ENCODE measurements around the gene KCNIP3. TPM values are rescaled to one million over a fixed set of nuclear protein-coding genes. Genes with fewer than 3 reads are reported as not detected.
A peak's percentile ranks its signal among the peaks of the same experiment; 100 is the strongest.

KCNIP3 gene
- total RNA-seq, 1 experiment from 2014 or later = 19.1 TPM

- no peaks in the 10 kb centered on the region for H3K36me3 ChIP-seq (ENCODE audit: low read depth, low read length)
- H3K9ac ChIP-seq (ENCODE audit: low read length) = no peak overlapping the region
- no peak overlapping the region for H3K27ac ChIP-seq (ENCODE audit: low read length)
- intact Hi-C loops (cut with micrococcal nuclease) = loop anchor here (1.0 to 5.0 kb wide), 3 partner anchors 13 to 79 kb away; partner anchors contain the start of gene FAHD2A
- no peaks in the 10 kb centered on the region for H3K9me2 ChIP-seq (replicated peaks; ENCODE audit: low read length)
- no peaks in the 10 kb centered on the region for H4K20me1 ChIP-seq (ENCODE audit: low read length)
- ATAC-seq = peak; percentile 96
- POLR2A ChIA-PET (ENCODE audit: unreplicated experiment) = no interaction called here
- no peak overlapping the region for H3K4me3 ChIP-seq (ENCODE audit: low read length)
- peak; percentile 87 for DNase-seq
- peak overlapping the region; percentile 31; the same call in 1 of the 2 replicates for H3K4me2 ChIP-seq (ENCODE audit: low read length)
- no peaks in the 10 kb centered on the region for H3K27me3 ChIP-seq (ENCODE audit: low read length)
- no peaks in the 10 kb centered on the region for H3K9me3 ChIP-seq (ENCODE audit: low read length)
- CTCF ChIA-PET = no interaction called here
- H3F3A ChIP-seq (ENCODE audit: low read length, unreplicated experiment) = no peaks in the 10 kb centered on the region
- TF ChIP-seq, protein P1, sequence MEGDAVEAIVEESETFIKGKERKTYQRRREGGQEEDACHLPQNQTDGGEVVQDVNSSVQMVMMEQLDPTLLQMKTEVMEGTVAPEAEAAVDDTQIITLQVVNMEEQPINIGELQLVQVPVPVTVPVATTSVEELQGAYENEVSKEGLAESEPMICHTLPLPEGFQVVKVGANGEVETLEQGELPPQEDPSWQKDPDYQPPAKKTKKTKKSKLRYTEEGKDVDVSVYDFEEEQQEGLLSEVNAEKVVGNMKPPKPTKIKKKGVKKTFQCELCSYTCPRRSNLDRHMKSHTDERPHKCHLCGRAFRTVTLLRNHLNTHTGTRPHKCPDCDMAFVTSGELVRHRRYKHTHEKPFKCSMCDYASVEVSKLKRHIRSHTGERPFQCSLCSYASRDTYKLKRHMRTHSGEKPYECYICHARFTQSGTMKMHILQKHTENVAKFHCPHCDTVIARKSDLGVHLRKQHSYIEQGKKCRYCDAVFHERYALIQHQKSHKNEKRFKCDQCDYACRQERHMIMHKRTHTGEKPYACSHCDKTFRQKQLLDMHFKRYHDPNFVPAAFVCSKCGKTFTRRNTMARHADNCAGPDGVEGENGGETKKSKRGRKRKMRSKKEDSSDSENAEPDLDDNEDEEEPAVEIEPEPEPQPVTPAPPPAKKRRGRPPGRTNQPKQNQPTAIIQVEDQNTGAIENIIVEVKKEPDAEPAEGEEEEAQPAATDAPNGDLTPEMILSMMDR (conservative IDR thresholded peaks at IDR 0.05; ENCODE audit: low read depth, low read length) = peak; percentile 89
- no peak for TF ChIP-seq EZH2phosphoT487 (IDR thresholded peaks at IDR 0.05; ENCODE audit: borderline replicate concordance, low read length)
- H3K4me1 ChIP-seq (ENCODE audit: insufficient read depth, low read length) = 0 out of 2 replicates have a peak, but pooled peaks cover 8% of the 10 kb centered on the region
- no TSS peak for BruUV-seq (replicated peaks)
- no peaks in the 10 kb centered on the region for H3K79me2 ChIP-seq (ENCODE audit: low read length)
- peak overlapping the region; percentile 74 for H2AFZ ChIP-seq (ENCODE audit: low read length)
Measured at GRCh38 chr2:95323347-95324155, 26.4 kb downstream of the KCNIP3 start.

DNA sequence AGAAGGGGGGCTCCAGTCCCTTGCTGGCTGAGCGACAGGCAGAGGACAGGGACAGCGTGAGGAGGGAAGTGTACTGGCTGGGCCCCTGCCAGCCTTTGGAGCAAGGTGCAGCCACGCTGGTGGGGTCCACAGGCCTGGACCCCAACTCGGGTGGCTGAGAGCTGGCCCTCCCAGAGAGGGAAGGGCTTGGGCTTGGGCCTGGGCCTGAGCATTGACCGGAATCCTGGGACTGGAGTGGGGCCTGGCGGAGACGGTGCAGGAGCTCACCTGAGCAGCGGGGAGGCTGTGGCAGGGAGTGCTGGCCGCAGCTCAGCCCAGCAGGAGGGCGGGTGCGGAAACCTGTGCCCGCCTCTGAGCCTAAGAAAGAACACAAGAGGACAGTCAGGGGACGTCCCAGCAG is 27.9 kb downstream of the KCNIP3 start:
- ChIA-PET POLR2A (ENCODE audit: unreplicated experiment) (no interaction called here), CTCF (interaction anchor here (0.6 kb wide), 1 partner anchor 20 kb away, joined by 3 read pairs; no protein-coding TSS in a partner anchor)
- no peak for DNase-seq
- no peak overlapping the region for H3K4me2 ChIP-seq (ENCODE audit: low read length)
- H3K9me2 ChIP-seq (replicated peaks; ENCODE audit: low read length) = no peaks in the 10 kb centered on the region
- no peak for ATAC-seq
- no peak overlapping the region for H3K9ac ChIP-seq (ENCODE audit: low read length)
- no peaks in the 10 kb centered on the region for H3K9me3 ChIP-seq (ENCODE audit: low read length)
- H3F3A ChIP-seq (ENCODE audit: low read length, unreplicated experiment) = no peaks in the 10 kb centered on the region
- no peak overlapping the region for H3K4me3 ChIP-seq (ENCODE audit: low read length)
- H3K4me1 ChIP-seq (ENCODE audit: insufficient read depth, low read length) = 0 out of 2 replicates have a peak, but pooled peaks cover 5% of the 10 kb centered on the region
- BruUV-seq (replicated peaks) = no TSS peak
- no peaks in the 10 kb centered on the region for H3K79me2 ChIP-seq (ENCODE audit: low read length)
- no peak for TF ChIP-seq EZH2 (IDR thresholded peaks at IDR 0.05; ENCODE audit: low read length, unreplicated experiment)
- no peak for TF ChIP-seq EZH2phosphoT487 (IDR thresholded peaks at IDR 0.05; ENCODE audit: borderline replicate concordance, low read length)
- TF ChIP-seq, protein P1 (conservative IDR thresholded peaks at IDR 0.05; ENCODE audit: low read depth, low read length) = no peak
- no peaks in the 10 kb centered on the region for H4K20me1 ChIP-seq (ENCODE audit: low read length)
- intact Hi-C loops (cut with micrococcal nuclease) = no loop called here
- H3K27me3 ChIP-seq (ENCODE audit: low read length) = no peaks in the 10 kb centered on the region
- no peak overlapping the region for H2AFZ ChIP-seq (ENCODE audit: low read length)
- no peak overlapping the region for H3K27ac ChIP-seq (ENCODE audit: low read length)
- H3K36me3 ChIP-seq (ENCODE audit: low read depth, low read length) = no peaks in the 10 kb centered on the region
